ENCODE results near the gene HOXD3. TPM values are rescaled to one million over a fixed set of nuclear protein-coding genes. Genes with fewer than 3 reads are reported as not detected.

Gene HOXD3
- polyA plus RNA-seq, 1 of the 3 experiments (the other 2 are of a cell fraction), result 0.81 TPM

- no peak for TF ChIP-seq RAD21 (IDR thresholded peaks at IDR 0.05; ENCODE audit: low read length)
- peak; percentile 60 for TF ChIP-seq NFIC (IDR thresholded peaks at IDR 0.05; ENCODE audit: borderline replicate concordance)
- TF ChIP-seq, protein P1, sequence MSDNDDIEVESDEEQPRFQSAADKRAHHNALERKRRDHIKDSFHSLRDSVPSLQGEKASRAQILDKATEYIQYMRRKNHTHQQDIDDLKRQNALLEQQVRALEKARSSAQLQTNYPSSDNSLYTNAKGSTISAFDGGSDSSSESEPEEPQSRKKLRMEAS (IDR thresholded peaks at IDR 0.05; ENCODE audit: low read depth), result peak; percentile 90
- TF ChIP-seq, protein P2, sequence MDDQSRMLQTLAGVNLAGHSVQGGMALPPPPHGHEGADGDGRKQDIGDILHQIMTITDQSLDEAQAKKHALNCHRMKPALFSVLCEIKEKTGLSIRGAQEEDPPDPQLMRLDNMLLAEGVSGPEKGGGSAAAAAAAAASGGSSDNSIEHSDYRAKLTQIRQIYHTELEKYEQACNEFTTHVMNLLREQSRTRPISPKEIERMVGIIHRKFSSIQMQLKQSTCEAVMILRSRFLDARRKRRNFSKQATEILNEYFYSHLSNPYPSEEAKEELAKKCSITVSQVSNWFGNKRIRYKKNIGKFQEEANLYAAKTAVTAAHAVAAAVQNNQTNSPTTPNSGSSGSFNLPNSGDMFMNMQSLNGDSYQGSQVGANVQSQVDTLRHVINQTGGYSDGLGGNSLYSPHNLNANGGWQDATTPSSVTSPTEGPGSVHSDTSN (IDR thresholded peaks at IDR 0.05), result peak; percentile 88
- TF ChIP-seq MEF2A (IDR thresholded peaks at IDR 0.05; ENCODE audit: borderline replicate concordance, low read depth), result peak; percentile 36; the same call in 1 of the 2 replicates
- TF ChIP-seq CHD2 (IDR thresholded peaks at IDR 0.05; ENCODE audit: low read length, partially characterized antibody), result peak; percentile 97
- TF ChIP-seq USF2 (IDR thresholded peaks at IDR 0.05; ENCODE audit: borderline replicate concordance, low read depth, low read length), result no peak
- peak; percentile 85 for TF ChIP-seq TAF1 (IDR thresholded peaks at IDR 0.05; ENCODE audit: borderline replicate concordance, low read depth, low read length)
- peak; percentile 66; the same call in 1 of the 2 replicates for TF ChIP-seq SIN3A (IDR thresholded peaks at IDR 0.05; ENCODE audit: borderline replicate concordance, low read depth, low read length)
- no peak for TF ChIP-seq RFX5 (IDR thresholded peaks at IDR 0.05; ENCODE audit: low read length)
- TF ChIP-seq POLR2AphosphoS5 (IDR thresholded peaks at IDR 0.05; ENCODE audit: low read depth, low read length), result peak; percentile 47
- no peak for TF ChIP-seq USF1 (IDR thresholded peaks at IDR 0.05; ENCODE audit: borderline replicate concordance, low read depth)
- TF ChIP-seq, protein P3, sequence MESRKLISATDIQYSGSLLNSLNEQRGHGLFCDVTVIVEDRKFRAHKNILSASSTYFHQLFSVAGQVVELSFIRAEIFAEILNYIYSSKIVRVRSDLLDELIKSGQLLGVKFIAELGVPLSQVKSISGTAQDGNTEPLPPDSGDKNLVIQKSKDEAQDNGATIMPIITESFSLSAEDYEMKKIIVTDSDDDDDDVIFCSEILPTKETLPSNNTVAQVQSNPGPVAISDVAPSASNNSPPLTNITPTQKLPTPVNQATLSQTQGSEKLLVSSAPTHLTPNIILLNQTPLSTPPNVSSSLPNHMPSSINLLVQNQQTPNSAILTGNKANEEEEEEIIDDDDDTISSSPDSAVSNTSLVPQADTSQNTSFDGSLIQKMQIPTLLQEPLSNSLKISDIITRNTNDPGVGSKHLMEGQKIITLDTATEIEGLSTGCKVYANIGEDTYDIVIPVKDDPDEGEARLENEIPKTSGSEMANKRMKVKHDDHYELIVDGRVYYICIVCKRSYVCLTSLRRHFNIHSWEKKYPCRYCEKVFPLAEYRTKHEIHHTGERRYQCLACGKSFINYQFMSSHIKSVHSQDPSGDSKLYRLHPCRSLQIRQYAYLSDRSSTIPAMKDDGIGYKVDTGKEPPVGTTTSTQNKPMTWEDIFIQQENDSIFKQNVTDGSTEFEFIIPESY (IDR thresholded peaks at IDR 0.05; ENCODE audit: borderline replicate concordance, low read depth), result no peak
- TF ChIP-seq IRF3 (IDR thresholded peaks at IDR 0.05; ENCODE audit: low read depth, low read length), result no peak
Measured at GRCh38 chr2:176128982-176129796, 27.9 kb upstream of the HOXD3 start, which contains the start of gene HOXD8 (continued).
